Vagina (tissue), 2 donors: ENCODE data around the gene NUAK1. TPM values are rescaled to one million over a fixed set of nuclear protein-coding genes. Genes with fewer than 3 reads are reported as not detected.

Experiments used
- DNase-seq, 2 donors: peaks; one replicate each; pipeline ENCODE4 v3.0.0-alpha.2; 2017; ENCODE audit errors: extremely low spot score in 2 of 2
- H3K27ac ChIP-seq: fragments of 200-600 bp; sonication (generic); one replicate; pipeline ENCODE4 v1.5.1; 2019
- H3K27me3 ChIP-seq: fragments of 200-600 bp; sonication (generic); one replicate; pipeline ENCODE4 v1.5.1; 2019
- H3K36me3 ChIP-seq, 2 donors: fragments of 200-600 bp; sonication (generic); one replicate each; pipeline ENCODE4 v1.5.1; 2017 to 2019
- H3K4me1 ChIP-seq: fragments of 200-600 bp; sonication (generic); one replicate; pipeline ENCODE4 v1.5.1; 2019
- H3K4me3 ChIP-seq, 2 donors: fragments of 200-600 bp; sonication (generic); 1 replicate in 1 of 2; 2 replicates in 1 of 2; pipeline ENCODE4 v1.5.1; 2016 to 2019
- H3K9me3 ChIP-seq: fragments of 200-600 bp; sonication (generic); one replicate; pipeline ENCODE4 v1.5.1; 2019
- CTCF ChIP-seq, 3 experiments: fragments of 450-650 bp in 2 of 3; fragments of 200-600 bp in 1 of 3; sonication (generic) in 1 of 3; IDR thresholded peaks; one replicate each; pipeline ENCODE4 v1.5.1; 2017 to 2019; ENCODE audit warnings: antibody characterized with exemption in 3 of 3, mild to moderate bottlenecking in 2 of 3, moderate library complexity in 2 of 3
- POLR2A ChIP-seq, 2 donors: fragments of 450-650 bp; IDR thresholded peaks; one replicate each; pipeline ENCODE4 v1.6.1; 2017; ENCODE audit warnings: antibody characterized with exemption in 2 of 2, mild to moderate bottlenecking in 2 of 2, moderate library complexity in 2 of 2
- POLR2AphosphoS5 ChIP-seq, 2 donors: sonication (generic); formaldehyde crosslinking; IDR thresholded peaks; one replicate each; pipeline ENCODE4 v1.9.0; 2017; ENCODE audit warnings: antibody characterized with exemption in 2 of 2, mild to moderate bottlenecking in 2 of 2, low read depth in 1 of 2; ENCODE audit not compliant: insufficient read depth in 1 of 2
- intact Hi-C: fragments of 100-400 bp; cut with DNase I; formaldehyde crosslinking; loops from one replicate; pipeline ENCODE4 v1.15.1; 2023
- total RNA-seq: library from RNA; depleted of rRNA; stranded (reverse); fragments of >200 nt; gene quantifications from one replicate; pipeline ENCODE4 v1.2.3, GENCODE V29; 2016

NUAK1 gene
- total RNA-seq, 1 donor from 2014 or later = 22.8 TPM

DNA sequence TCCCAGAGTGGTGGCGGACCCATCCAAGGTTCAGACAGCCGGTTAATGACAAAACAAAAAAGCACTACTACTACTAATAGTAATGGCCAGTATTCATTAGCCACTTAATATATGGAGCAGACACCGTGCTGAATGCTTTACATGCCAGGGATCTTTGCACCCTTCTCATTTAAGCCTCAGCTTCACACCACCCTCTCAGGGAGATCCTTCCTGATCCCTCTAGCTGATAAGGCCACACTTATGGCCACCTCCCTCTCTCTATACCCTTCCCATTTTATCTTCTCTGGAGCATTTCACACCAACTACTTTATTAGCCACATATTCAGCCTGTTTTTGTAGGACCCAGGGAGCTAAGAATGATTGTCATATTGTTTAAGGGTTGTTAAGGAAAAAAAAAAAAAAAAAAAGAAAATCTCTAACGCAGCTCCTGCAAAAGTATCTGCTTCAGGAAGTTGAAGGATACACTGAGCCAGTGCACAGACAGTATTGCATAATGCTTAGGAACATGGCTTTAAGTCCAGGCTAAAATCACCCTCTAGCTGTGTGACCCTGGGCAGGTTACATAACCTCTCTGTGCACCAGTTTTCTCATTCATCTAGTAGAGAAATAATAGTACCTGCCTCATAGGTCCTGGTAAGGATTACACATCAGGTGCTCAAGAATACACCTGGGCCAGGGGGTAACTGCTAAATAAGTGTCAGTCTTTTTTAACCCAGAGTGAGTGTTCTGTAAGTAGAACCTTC, 29.4 kb downstream of the NUAK1 start:
- Histone ChIP-seq H3K4me3 (no peak overlapping the region), H3K27me3 (no peaks in the 10 kb centered on the region), H3K9me3 (no peaks in the 10 kb centered on the region), H3K4me1 (peaks cover 88% of the 10 kb centered on the region), H3K27ac (no peak overlapping the region), H3K36me3 (no peaks in the 10 kb centered on the region)
- TF ChIP-seq POLR2A (IDR thresholded peaks at IDR 0.05) = no peak
- no peak for TF ChIP-seq CTCF (IDR thresholded peaks at IDR 0.05)
- TF ChIP-seq POLR2AphosphoS5 (IDR thresholded peaks at IDR 0.05; ENCODE audit: insufficient read depth in 1 of 2, low read depth in 1 of 2) = no peak
- intact Hi-C loops = no loop called here
- no peak for DNase-seq

GRCh38 chr12:106108185-106108835, 30.4 kb downstream of the NUAK1 start:
- Histone ChIP-seq H3K4me1 (peaks cover 78% of the 10 kb centered on the region), H3K27ac (peak overlapping the region; percentile 31), H3K36me3 (no peaks in the 10 kb centered on the region), H3K27me3 (no peaks in the 10 kb centered on the region), H3K9me3 (no peaks in the 10 kb centered on the region), H3K4me3 (no peak overlapping the region)
- intact Hi-C loops = no loop called here
- no peak for DNase-seq
- TF ChIP-seq CTCF (IDR thresholded peaks at IDR 0.05) = no peak
- TF ChIP-seq POLR2AphosphoS5 (IDR thresholded peaks at IDR 0.05; ENCODE audit: insufficient read depth in 1 of 2, low read depth in 1 of 2) = no peak
- TF ChIP-seq POLR2A (IDR thresholded peaks at IDR 0.05) = no peak

DNA sequence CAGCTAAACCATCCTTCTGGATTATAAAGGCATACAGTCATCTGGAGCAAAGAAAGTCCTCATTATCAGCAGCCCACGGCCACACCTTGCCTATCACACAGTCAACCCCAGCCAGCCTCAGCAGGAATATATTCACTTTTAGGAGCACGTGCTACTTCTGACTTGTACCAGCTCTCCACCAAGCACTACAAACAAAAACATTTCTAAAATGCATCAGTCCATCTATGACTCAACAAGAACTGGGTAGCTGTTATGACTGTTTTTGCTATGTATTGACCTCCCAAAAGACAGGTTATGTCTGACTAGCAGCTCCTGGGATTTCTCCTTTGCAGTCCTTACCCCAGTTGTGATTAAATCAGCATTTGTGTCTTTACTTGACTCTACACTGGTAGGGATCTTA, 31.2 kb downstream of the NUAK1 start:
- H3K27me3 ChIP-seq = no peaks in the 10 kb centered on the region
- no peak for DNase-seq

DNA sequence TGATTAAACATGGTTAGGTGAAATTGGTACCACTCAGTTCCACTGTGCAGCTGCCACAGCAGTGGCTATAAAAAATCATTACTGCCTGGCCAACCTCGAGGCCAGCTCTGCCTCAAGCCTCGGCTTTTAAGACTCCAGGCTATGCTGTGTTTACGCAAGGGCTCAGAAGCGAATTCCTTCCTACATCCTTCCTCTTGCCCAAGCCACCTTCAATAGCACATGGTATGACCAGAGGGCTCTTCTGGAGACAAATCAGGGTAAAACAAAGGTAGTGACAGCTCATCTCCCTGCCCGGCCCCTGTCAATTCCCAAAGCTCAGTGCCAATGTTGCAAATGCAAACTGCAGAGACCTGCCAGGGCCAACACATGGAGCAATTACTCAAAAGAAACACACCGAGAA, 31.9 kb downstream of the NUAK1 start:
- no peak for DNase-seq
- Histone ChIP-seq H3K4me1 (peaks cover 72% of the 10 kb centered on the region), H3K27me3 (no peaks in the 10 kb centered on the region), H3K36me3 (no peaks in the 10 kb centered on the region), H3K27ac (peak overlapping the region; percentile 31), H3K9me3 (no peaks in the 10 kb centered on the region), H3K4me3 (no peak overlapping the region)
- intact Hi-C loops = no loop called here
- TF ChIP-seq POLR2A (IDR thresholded peaks at IDR 0.05) (no peak), POLR2AphosphoS5 (IDR thresholded peaks at IDR 0.05; ENCODE audit: insufficient read depth in 1 of 2, low read depth in 1 of 2) (no peak), CTCF (IDR thresholded peaks at IDR 0.05) (no peak)

More for the DNA sequence above, 31.2 kb downstream of the NUAK1 start:
- Histone ChIP-seq H3K36me3 (no peaks in the 10 kb centered on the region), H3K4me1 (peaks cover 72% of the 10 kb centered on the region), H3K4me3 (no peak overlapping the region), H3K9me3 (no peaks in the 10 kb centered on the region), H3K27ac (peak overlapping the region; percentile 31)
- intact Hi-C loops = no loop called here
- no peak for TF ChIP-seq POLR2A (IDR thresholded peaks at IDR 0.05)
- TF ChIP-seq POLR2AphosphoS5 (IDR thresholded peaks at IDR 0.05; ENCODE audit: insufficient read depth in 1 of 2, low read depth in 1 of 2) = no peak
- no peak for TF ChIP-seq CTCF (IDR thresholded peaks at IDR 0.05)

DNA sequence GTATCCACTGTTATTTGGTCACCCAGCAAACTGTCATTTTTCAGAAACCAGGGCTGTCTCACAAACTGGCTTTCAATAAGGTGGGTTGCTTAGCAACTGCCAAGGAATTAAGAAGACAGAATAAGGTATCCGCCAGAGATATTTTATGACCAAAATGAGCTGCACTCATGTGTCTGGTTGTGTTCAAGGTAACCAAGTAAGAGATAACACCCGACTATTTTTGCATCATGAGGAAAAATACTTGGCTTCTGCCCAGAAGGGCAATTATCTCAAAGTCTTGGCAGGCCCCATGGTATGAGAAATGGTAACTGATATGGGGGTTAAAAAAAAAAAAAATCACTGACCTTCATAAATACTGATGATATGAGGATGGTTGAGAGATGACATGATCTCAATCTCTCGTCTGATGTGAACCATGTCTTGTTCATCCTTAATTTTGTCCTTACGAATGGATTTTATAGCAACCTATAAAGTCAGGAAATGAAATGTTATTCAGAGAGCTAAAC, 32.6 kb downstream of the NUAK1 start:
- peaks cover 0 to 3% of the 10 kb centered on the region in 2 donors for H3K36me3 ChIP-seq
- H3K27me3 ChIP-seq = no peaks in the 10 kb centered on the region
- peaks cover 72% of the 10 kb centered on the region for H3K4me1 ChIP-seq
- no peak overlapping the region for H3K4me3 ChIP-seq
- H3K9me3 ChIP-seq = no peaks in the 10 kb centered on the region
- TF ChIP-seq POLR2AphosphoS5 (IDR thresholded peaks at IDR 0.05; ENCODE audit: insufficient read depth in 1 of 2, low read depth in 1 of 2) = no peak
- no peak for TF ChIP-seq CTCF (IDR thresholded peaks at IDR 0.05)
- no peak for TF ChIP-seq POLR2A (IDR thresholded peaks at IDR 0.05)
- H3K27ac ChIP-seq = peak overlapping the region; percentile 31
- intact Hi-C loops = no loop called here
- no peak for DNase-seq
